ENCODE data around the gene TRAF2. TPM values are rescaled to one million over a fixed set of nuclear protein-coding genes. Genes with fewer than 3 reads are reported as not detected.

TRAF2 gene
- total RNA-seq, 2 experiments from 2014 or later: 10.6 to 11.6 TPM

GRCh38 chr9:136962163-136962562 is 75.8 kb downstream of the TRAF2 start:
- Histone ChIP-seq H3K4me3 (ENCODE audit: low read length) (no peak overlapping the region), H3K4me1 (ENCODE audit: insufficient read depth, low read length) (peaks cover 89% of the 10 kb centered on the region), H3K27ac (ENCODE audit: low read depth in 1 of 2, low read length in 2 of 2) (no peak overlapping the region), H3K27me3 (ENCODE audit: control insufficient read depth in 1 of 2, insufficient read depth in 2 of 2, low read length in 2 of 2) (no peaks in the 10 kb centered on the region), H3K36me3 (ENCODE audit: insufficient read depth, low read length) (no peaks in the 10 kb centered on the region), H3K9me3 (ENCODE audit: control insufficient read depth in 1 of 2, insufficient read depth in 1 of 2, low read length in 2 of 2) (peaks cover 0 to 3% of the 10 kb centered on the region in 2 experiments)
- H3K36me3 Mint-ChIP-seq (ENCODE audit: low read depth): no peaks in the 10 kb centered on the region
- intact Hi-C loops (cut with DNase I, micrococcal nuclease): no loop called here
- no peaks in the 10 kb centered on the region for H3K9me3 Mint-ChIP-seq
- no peak overlapping the region for H3K4me3 Mint-ChIP-seq
- ATAC-seq (ENCODE audit: poor library complexity): no peak
- DNase-seq: no peak
- ChIA-PET POLR2A (no interaction called here), CTCF (interaction anchor here (0.8 kb wide), 1 partner anchor 120 kb away, joined by 3 read pairs; the partner anchor contains the start of gene AJM1)
- no peak for TF ChIP-seq CTCF (IDR thresholded peaks at IDR 0.05)
- no peaks in the 10 kb centered on the region for H3K27me3 Mint-ChIP-seq
- H3K27ac Mint-ChIP-seq: no peak overlapping the region
- H3K4me1 Mint-ChIP-seq (ENCODE audit: low read depth): peaks cover 29% of the 10 kb centered on the region

GRCh38 chr9:136962701-136963248 is 76.5 kb downstream of the TRAF2 start:
- ChIA-PET CTCF (interaction anchor here (0.6 kb wide), 1 partner anchor 90 kb away, joined by 3 read pairs; no protein-coding TSS in a partner anchor), POLR2A (no interaction called here)
- Mint-ChIP-seq H3K9me3 (no peaks in the 10 kb centered on the region), H3K27me3 (no peaks in the 10 kb centered on the region), H3K27ac (peak overlapping the region; percentile 64), H3K4me3 (peak overlapping the region; percentile 25), H3K4me1 (ENCODE audit: low read depth) (peaks cover 29% of the 10 kb centered on the region), H3K36me3 (ENCODE audit: low read depth) (no peaks in the 10 kb centered on the region)
- no peak for ATAC-seq (ENCODE audit: poor library complexity)
- TF ChIP-seq CTCF (IDR thresholded peaks at IDR 0.05): no peak
- H3K9me3 ChIP-seq (ENCODE audit: control insufficient read depth in 1 of 2, insufficient read depth in 1 of 2, low read length in 2 of 2): peaks cover 0 to 3% of the 10 kb centered on the region in 2 experiments
- no peak overlapping the region for H3K27ac ChIP-seq (ENCODE audit: low read depth in 1 of 2, low read length in 2 of 2)
- H3K27me3 ChIP-seq (ENCODE audit: control insufficient read depth in 1 of 2, insufficient read depth in 2 of 2, low read length in 2 of 2): no peaks in the 10 kb centered on the region
- intact Hi-C loops (cut with DNase I, micrococcal nuclease): no loop called here
- H3K36me3 ChIP-seq (ENCODE audit: insufficient read depth, low read length): no peaks in the 10 kb centered on the region
- peaks cover 88% of the 10 kb centered on the region for H3K4me1 ChIP-seq (ENCODE audit: insufficient read depth, low read length)
- H3K4me3 ChIP-seq (ENCODE audit: low read length): no peak overlapping the region
- DNase-seq: no peak

GRCh38 chr9:136963341-136963740 is 77.0 kb downstream of the TRAF2 start:
- Mint-ChIP-seq H3K36me3 (ENCODE audit: low read depth) (no peaks in the 10 kb centered on the region), H3K27ac (no peak overlapping the region), H3K4me1 (ENCODE audit: low read depth) (peaks cover 29% of the 10 kb centered on the region), H3K9me3 (no peaks in the 10 kb centered on the region), H3K27me3 (no peaks in the 10 kb centered on the region), H3K4me3 (no peak overlapping the region)
- POLR2A ChIA-PET: no interaction called here
- ATAC-seq (ENCODE audit: poor library complexity) (no peak), DNase-seq (no peak)
- Histone ChIP-seq H3K9me3 (ENCODE audit: control insufficient read depth in 1 of 2, insufficient read depth in 1 of 2, low read length in 2 of 2) (peaks cover 0 to 3% of the 10 kb centered on the region in 2 experiments), H3K27ac (ENCODE audit: low read depth in 1 of 2, low read length in 2 of 2) (no peak overlapping the region), H3K4me1 (ENCODE audit: insufficient read depth, low read length) (peaks cover 83% of the 10 kb centered on the region), H3K36me3 (ENCODE audit: insufficient read depth, low read length) (no peaks in the 10 kb centered on the region), H3K27me3 (ENCODE audit: control insufficient read depth in 1 of 2, insufficient read depth in 2 of 2, low read length in 2 of 2) (no peaks in the 10 kb centered on the region), H3K4me3 (ENCODE audit: low read length) (no peak overlapping the region)
- TF ChIP-seq CTCF (IDR thresholded peaks at IDR 0.05): no peak
- intact Hi-C loops (cut with DNase I, micrococcal nuclease): no loop called here
- CTCF ChIA-PET: interaction anchor here (0.6 kb wide), 1 partner anchor 91 kb away, joined by 3 read pairs; no protein-coding TSS in a partner anchor

All from CD4-positive, alpha-beta T cell (primary cell).